Tibial artery (tissue), 4 donors: ENCODE data around the gene HFE.
"Not testable (repeated sequence)": the region's sequence is repeated elsewhere in the genome, so short reads cannot be mapped to it uniquely, and the experiment has no call there.

Source experiments
- DNase-seq, 2 donors: peaks; one replicate each; pipeline ENCODE4 v3.0.0-alpha.2; 2019
- H3K27ac ChIP-seq, 2 donors: fragments of 200-600 bp; sonication (generic) in 1 of 2; 1 replicate in 1 of 2; 2 replicates in 1 of 2; pipeline ENCODE4 v1.5.1; 2018 to 2019; ENCODE audit warnings: mild to moderate bottlenecking in 1 of 2
- H3K27me3 ChIP-seq, 2 donors: fragments of 200-600 bp; sonication (generic) in 1 of 2; one replicate each; pipeline versions ENCODE4 v1.5.1 to v1.6.0; 2016 to 2019
- H3K36me3 ChIP-seq, 3 donors: fragments of 200-600 bp; sonication (generic) in 2 of 3; one replicate each; pipeline ENCODE4 v1.5.1; 2016 to 2019; ENCODE audit warnings: mild to moderate bottlenecking in 2 of 3
- H3K4me1 ChIP-seq, 4 donors: fragments of 200-600 bp; sonication (generic) in 2 of 4; 1 replicate in 3 of 4; 2 replicates in 1 of 4; pipeline ENCODE4 v1.5.1; 2016 to 2019
- H3K4me3 ChIP-seq, 2 donors: fragments of 200-600 bp; sonication (generic) in 1 of 2; 1 replicate in 1 of 2; 2 replicates in 1 of 2; pipeline ENCODE4 v1.5.1; 2018 to 2019; ENCODE audit warnings: mild to moderate bottlenecking in 2 of 2
- H3K9me3 ChIP-seq, 3 donors: fragments of 200-600 bp; sonication (generic) in 1 of 3; one replicate each; pipeline ENCODE4 v1.5.1; 2016 to 2019
- CTCF ChIP-seq, 2 experiments: fragments of 200-600 bp in 1 of 2; fragments of 450-650 bp in 1 of 2; IDR thresholded peaks; one replicate each; pipeline ENCODE4 v1.5.1; 2017 to 2019; ENCODE audit warnings: antibody characterized with exemption in 2 of 2, mild to moderate bottlenecking in 1 of 2, moderate library complexity in 1 of 2
- intact Hi-C: fragments of 100-400 bp; cut with DNase I; formaldehyde crosslinking; loops from one replicate; pipeline ENCODE4 v1.15.0; 2023; ENCODE audit warnings: low total_unique reads

Gene HFE

GRCh38 chr6:26109772-26110171 lies 22.5 kb downstream of the HFE start:
- Histone ChIP-seq H3K27ac (no peak overlapping the region), H3K4me1 (no peaks in the 10 kb centered on the region), H3K36me3 (no peaks in the 10 kb centered on the region), H3K27me3 (no peaks in the 10 kb centered on the region), H3K9me3 (no peaks in the 10 kb centered on the region), H3K4me3 (no peak overlapping the region)
- intact Hi-C loops = loop anchor here (10.0 kb wide), 1 partner anchor 45 kb away; a partner anchor contains a TSS
- DNase-seq = no peak
- TF ChIP-seq CTCF (IDR thresholded peaks at IDR 0.05) = no peak

- TF ChIP-seq CTCF (IDR thresholded peaks at IDR 0.05) = no peak
- Histone ChIP-seq H3K4me3 (no peak overlapping the region), H3K27me3 (no peaks in the 10 kb centered on the region), H3K27ac (no peak overlapping the region), H3K36me3 (no peaks in the 10 kb centered on the region), H3K4me1 (no peaks in the 10 kb centered on the region), H3K9me3 (no peaks in the 10 kb centered on the region)
- intact Hi-C loops = no loop called here
- DNase-seq = no peak
Observed at GRCh38 chr6:26113570-26113969, 26.3 kb downstream of the HFE start.

DNA sequence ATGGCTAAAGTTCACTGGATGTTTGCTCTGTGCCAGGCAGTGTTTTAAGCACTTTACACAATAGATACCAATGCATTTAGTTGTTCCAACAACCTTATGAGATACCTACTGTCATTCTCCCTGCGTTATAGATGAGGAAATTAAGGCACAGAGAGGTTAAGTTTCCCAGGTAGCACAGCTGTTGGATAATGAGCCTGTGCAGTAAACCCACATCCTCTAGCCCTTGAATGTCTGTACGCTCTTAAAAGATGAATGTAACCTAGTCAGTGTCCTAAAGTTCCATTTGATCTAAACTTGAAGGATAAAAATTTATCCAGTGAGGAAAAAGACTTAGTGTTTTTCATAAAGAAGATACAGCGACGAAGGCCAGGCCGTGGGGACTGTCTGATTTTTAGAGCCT lies 28.0 kb downstream of the HFE start:
- H3K4me1 ChIP-seq = no peaks in the 10 kb centered on the region
- DNase-seq = no peak
- H3K9me3 ChIP-seq = no peaks in the 10 kb centered on the region
- H3K27me3 ChIP-seq = no peaks in the 10 kb centered on the region
- intact Hi-C loops = no loop called here
- no peak overlapping the region for H3K27ac ChIP-seq
- H3K4me3 ChIP-seq = no peak overlapping the region
- no peaks in the 10 kb centered on the region for H3K36me3 ChIP-seq
- no peak for TF ChIP-seq CTCF (IDR thresholded peaks at IDR 0.05)

- H3K9me3 ChIP-seq = no peaks in the 10 kb centered on the region
- H3K4me3 ChIP-seq = no peak overlapping the region
- H3K36me3 ChIP-seq = no peaks in the 10 kb centered on the region
- no peaks in the 10 kb centered on the region for H3K27me3 ChIP-seq
- no peak overlapping the region for H3K27ac ChIP-seq
- TF ChIP-seq CTCF (IDR thresholded peaks at IDR 0.05) = no peak
- intact Hi-C loops = no loop called here
- no peaks in the 10 kb centered on the region for H3K4me1 ChIP-seq
- DNase-seq = no peak
Observed at GRCh38 chr6:26116267-26116666, 29.0 kb downstream of the HFE start.

DNA sequence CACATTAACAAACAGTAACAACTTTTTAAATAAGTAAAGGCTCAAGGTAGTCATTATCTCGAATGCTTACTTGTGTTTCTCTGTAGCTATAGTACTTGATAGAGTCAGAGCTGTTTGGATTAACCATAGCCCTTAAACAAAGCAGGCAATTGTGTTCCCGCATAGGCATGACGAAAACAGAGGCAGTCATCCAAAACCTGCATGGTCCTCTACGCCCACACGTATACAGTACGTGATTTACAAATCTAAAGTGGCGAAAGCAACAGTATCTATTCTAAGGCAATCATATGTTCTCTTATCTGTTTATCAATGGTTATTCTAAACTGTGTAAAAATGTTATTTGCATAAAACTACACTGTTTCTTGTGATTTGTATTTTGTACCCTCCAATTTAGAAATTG lies 31.8 kb downstream of the HFE start:
- TF ChIP-seq CTCF (IDR thresholded peaks at IDR 0.05) = no peak
- intact Hi-C loops = no loop called here
- Histone ChIP-seq H3K4me3 (no peak overlapping the region), H3K27ac (no peak overlapping the region), H3K36me3 (no peaks in the 10 kb centered on the region), H3K4me1 (peaks cover 0 to 4% (median 0%) of the 10 kb centered on the region in 4 donors), H3K9me3 (no peaks in the 10 kb centered on the region), H3K27me3 (no peaks in the 10 kb centered on the region)
- no peak for DNase-seq

DNA sequence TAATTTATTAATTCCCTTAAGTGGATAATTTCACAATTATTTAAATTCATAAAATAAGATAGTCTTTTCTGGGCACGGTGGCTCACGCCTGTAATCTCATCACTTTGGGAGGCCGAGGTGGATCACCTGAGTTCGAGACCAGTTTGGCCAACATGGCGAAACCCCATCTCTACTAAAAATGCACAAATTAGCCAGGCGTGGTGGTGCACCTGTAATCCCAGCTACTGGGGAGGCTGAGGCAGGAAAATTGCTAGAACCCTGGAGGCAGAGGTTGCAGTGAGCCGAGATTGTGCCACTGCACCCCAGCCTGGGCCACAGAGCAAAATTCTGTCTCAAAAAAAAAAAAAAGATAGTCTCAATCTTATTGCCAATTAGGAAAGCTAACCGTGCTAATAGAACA lies 32.9 kb downstream of the HFE start:
- not testable (repeated sequence) for DNase-seq, H3K27ac ChIP-seq, H3K27me3 ChIP-seq, H3K36me3 ChIP-seq, H3K9me3 ChIP-seq, H3K4me3 ChIP-seq, H3K4me1 ChIP-seq
- intact Hi-C loops = loop anchor here (2.0 kb wide), 1 partner anchor 15 kb away; no protein-coding TSS in a partner anchor
